ENCODE data around the gene IQGAP1.

DNA sequence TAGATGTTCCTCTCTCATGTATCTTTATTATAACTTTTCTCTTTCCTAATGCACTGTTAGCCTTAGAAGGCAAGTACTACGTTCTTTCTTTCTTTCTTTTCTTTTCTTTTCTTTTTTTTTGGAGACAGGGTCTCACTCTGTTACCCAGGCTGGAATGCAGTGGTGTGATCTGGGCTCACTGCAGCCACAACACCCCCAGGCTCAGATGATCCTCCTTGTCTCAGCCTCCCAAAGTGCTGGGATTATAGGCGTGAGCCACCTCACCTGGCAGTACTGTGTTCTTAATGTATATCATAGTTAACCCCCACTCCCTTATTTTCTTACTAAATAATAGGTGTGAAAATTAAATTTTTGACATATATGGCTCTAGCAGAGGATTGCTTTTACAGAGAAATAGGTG is 23.1 kb downstream of the IQGAP1 start:
- TF ChIP-seq CTCF (IDR thresholded peaks at IDR 0.05; ENCODE audit: low read depth, low read length, missing input control) (no peak), ATF3 (IDR thresholded peaks at IDR 0.05) (no peak), MAX (IDR thresholded peaks at IDR 0.05) (no peak), HNF4A (conservative IDR thresholded peaks at IDR 0.05) (no peak), ZBTB33 (IDR thresholded peaks at IDR 0.05) (no peak), SP1 (IDR thresholded peaks at IDR 0.05) (no peak), NR2F2 (IDR thresholded peaks at IDR 0.05) (no peak), YY1 (IDR thresholded peaks at IDR 0.05) (no peak)
- TF ChIP-seq, protein P1, sequence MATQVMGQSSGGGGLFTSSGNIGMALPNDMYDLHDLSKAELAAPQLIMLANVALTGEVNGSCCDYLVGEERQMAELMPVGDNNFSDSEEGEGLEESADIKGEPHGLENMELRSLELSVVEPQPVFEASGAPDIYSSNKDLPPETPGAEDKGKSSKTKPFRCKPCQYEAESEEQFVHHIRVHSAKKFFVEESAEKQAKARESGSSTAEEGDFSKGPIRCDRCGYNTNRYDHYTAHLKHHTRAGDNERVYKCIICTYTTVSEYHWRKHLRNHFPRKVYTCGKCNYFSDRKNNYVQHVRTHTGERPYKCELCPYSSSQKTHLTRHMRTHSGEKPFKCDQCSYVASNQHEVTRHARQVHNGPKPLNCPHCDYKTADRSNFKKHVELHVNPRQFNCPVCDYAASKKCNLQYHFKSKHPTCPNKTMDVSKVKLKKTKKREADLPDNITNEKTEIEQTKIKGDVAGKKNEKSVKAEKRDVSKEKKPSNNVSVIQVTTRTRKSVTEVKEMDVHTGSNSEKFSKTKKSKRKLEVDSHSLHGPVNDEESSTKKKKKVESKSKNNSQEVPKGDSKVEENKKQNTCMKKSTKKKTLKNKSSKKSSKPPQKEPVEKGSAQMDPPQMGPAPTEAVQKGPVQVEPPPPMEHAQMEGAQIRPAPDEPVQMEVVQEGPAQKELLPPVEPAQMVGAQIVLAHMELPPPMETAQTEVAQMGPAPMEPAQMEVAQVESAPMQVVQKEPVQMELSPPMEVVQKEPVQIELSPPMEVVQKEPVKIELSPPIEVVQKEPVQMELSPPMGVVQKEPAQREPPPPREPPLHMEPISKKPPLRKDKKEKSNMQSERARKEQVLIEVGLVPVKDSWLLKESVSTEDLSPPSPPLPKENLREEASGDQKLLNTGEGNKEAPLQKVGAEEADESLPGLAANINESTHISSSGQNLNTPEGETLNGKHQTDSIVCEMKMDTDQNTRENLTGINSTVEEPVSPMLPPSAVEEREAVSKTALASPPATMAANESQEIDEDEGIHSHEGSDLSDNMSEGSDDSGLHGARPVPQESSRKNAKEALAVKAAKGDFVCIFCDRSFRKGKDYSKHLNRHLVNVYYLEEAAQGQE (IDR thresholded peaks at IDR 0.05): no peak

All from liver (tissue), 3 donors.